ENCODE measurements around the gene KCNQ1.

DNA sequence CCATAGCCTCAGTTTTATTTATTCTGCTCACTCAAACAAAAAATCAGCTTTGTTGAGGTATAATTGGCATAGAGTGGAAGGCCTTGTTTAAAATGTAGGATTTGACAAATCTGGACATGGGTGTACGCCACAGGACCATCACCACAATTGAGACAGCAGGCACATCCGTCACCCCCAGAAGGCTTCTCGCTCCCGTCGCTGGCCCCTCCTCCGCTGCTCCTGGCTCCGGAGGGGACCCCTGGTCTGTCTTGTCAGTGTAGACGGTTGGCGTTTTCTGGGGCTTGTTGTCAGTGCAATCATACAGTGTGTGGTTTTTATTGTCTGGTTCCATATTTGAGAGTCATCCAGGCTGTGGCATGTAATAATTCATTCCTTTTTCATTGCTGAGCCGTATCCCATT lies 97.6 kb downstream of the KCNQ1 start:
- TF ChIP-seq POLR2AphosphoS5 (IDR thresholded peaks at IDR 0.05; ENCODE audit: low read depth, low read length) (no peak), POLR2A (IDR thresholded peaks at IDR 0.05; ENCODE audit: low read depth, low read length) (no peak)

Measured in GM12892 (cell line).